Heart left ventricle (tissue), 16 donors: Measurements from ENCODE around the gene SHROOM1. TPM values are rescaled to one million over a fixed set of nuclear protein-coding genes. Genes with fewer than 3 reads are reported as not detected.
"Not testable (repeated sequence)": the region's sequence is repeated elsewhere in the genome, so short reads cannot be mapped to it uniquely, and the experiment has no call there.

Experiments
- ATAC-seq, 4 donors: fragments of 200-7000 bp; cut with Tn5 transposase; one replicate each; pipeline ENCODE4 v1.9.1; 2020 to 2022; ENCODE audit warnings: moderate library complexity in 4 of 4, mild to moderate bottlenecking in 3 of 4, moderate number of reproducible peaks in 1 of 4
- DNase-seq, 5 donors: peaks; one replicate each; pipeline ENCODE4 v3.0.0-alpha.2; 2020
- H3K27ac ChIP-seq, 12 donors: fragments of 200-600 bp; sonication (generic) in 4 of 12; one replicate each; pipeline versions ENCODE4 v1.5.0 to v1.8.0; 2016 to 2022; ENCODE audit warnings: mild to moderate bottlenecking in 2 of 12
- H3K27me3 ChIP-seq, 9 donors: fragments of 200-600 bp; sonication (generic) in 2 of 9; one replicate each; pipeline versions ENCODE4 v1.5.1 to v1.8.0; 2016 to 2022; ENCODE audit warnings: mild to moderate bottlenecking in 3 of 9
- H3K36me3 ChIP-seq, 9 donors: fragments of 200-600 bp; sonication (generic) in 2 of 9; one replicate each; pipeline versions ENCODE4 v1.5.0 to v1.8.0; 2018 to 2022; ENCODE audit warnings: mild to moderate bottlenecking in 2 of 9
- H3K4me1 ChIP-seq, 12 donors: fragments of 200-600 bp; sonication (generic) in 4 of 12; one replicate each; pipeline versions ENCODE4 v1.5.0 to v1.8.0; 2016 to 2022; ENCODE audit warnings: mild to moderate bottlenecking in 3 of 12
- H3K4me3 ChIP-seq, 12 donors: fragments of 200-600 bp; sonication (generic) in 4 of 12; one replicate each; pipeline versions ENCODE4 v1.5.0 to v1.8.0; 2017 to 2022; ENCODE audit warnings: mild to moderate bottlenecking in 9 of 12, moderate library complexity in 4 of 12
- H3K9me3 ChIP-seq, 12 donors: fragments of 200-600 bp; sonication (generic) in 4 of 12; one replicate each; pipeline versions ENCODE4 v1.5.0 to v1.8.0; 2016 to 2022; ENCODE audit warnings: mild to moderate bottlenecking in 1 of 12
- CTCF ChIP-seq, 12 donors: fragments of 200-600 bp; sonication (generic) in 4 of 12; IDR thresholded peaks; one replicate each; pipeline versions ENCODE4 v1.5.0 to v1.8.0; 2018 to 2022; ENCODE audit warnings: antibody characterized with exemption in 12 of 12, mild to moderate bottlenecking in 5 of 12
- POLR2A ChIP-seq, 2 donors: fragments of 450-650 bp; IDR thresholded peaks; one replicate each; pipeline ENCODE4 v1.6.1; 2017; ENCODE audit warnings: antibody characterized with exemption in 2 of 2, mild to moderate bottlenecking in 2 of 2, moderate library complexity in 2 of 2
- WGBS, 4 donors: extraction: QIAGEN DNeasy Blood & Tissue Kit in 2 of 4; methylation state at CpG; one replicate each; pipeline versions ENCODE4 v1.1.5 to v1.1.7; 2013 to 2018; 5-methylcytosine and 5-hydroxymethylcytosine counted together
- intact Hi-C, 10 donors: fragments of 100-400 bp; cut with DNase I; formaldehyde crosslinking; loops; one replicate each; pipeline versions ENCODE4 v1.11.1 to v1.14.2; 2022
- polyA plus RNA-seq, 2 donors: library from polyadenylated mRNA; stranded (reverse); fragments of 200-250 nt; gene quantifications; one replicate each; pipeline ENCODE4 v1.2.3, GENCODE V29; 2013
- total RNA-seq, 9 donors: library from RNA; depleted of rRNA in 2 of 9; stranded (reverse); fragments of >200 nt in 2 of 9; fragmentation: NEBNext Ultra II Directional in 3 of 9; extraction: Animal tissue kit (Norgen Biotek cat#: 25700) in 3 of 9; gene quantifications; one replicate each; pipeline versions ENCODE4 v1.1.0 to v1.2.4, GENCODE V29; 2016 to 2023
- donor health status: ischemic (EF 13 %, LVEDD 7.1; RV severe dilation, severe dysfunction).
- donor health status: healthy with polysubstance abuse.
- donor health status: DM: no; HTN: yes; CAD: no.
- donor health status: DM: no; HTN: no; CAD: no.
- donor health status: ischemic (EF 25% LVEDD 6.9; RV normal size, moderate dysfunction).
- donor health status: ischemic (EF 25% LVEDD 5.7; RV mildly dilated, moderate dysfunction).
- donor health status: healthy.
- donor health status: DM: yes; HTN: yes; CAD: no.
- donor health status: ischemic (EF 35%, LVEDD 5.7; RV mildly dilated, moderate dysfunction).
- donor health status: nonischemic (EF 11% LVEDD 7.7; RV severe dilation, severe dysfunction).
- donor health status: DM: yes; HTN: yes; CAD: no.
- donor health status: PGD.
- donor health status: ischemic (EF 29% LVEDD 5.4; RV normal size, mild dysfunction).
- donor health status: nonischemic (EF 23%, LVEDD 6.1; RV moderate dilation, normal function).

Gene SHROOM1
- total and polyA plus RNA-seq, 11 donors, result 2.0 to 6.8 (median 4.7) TPM

DNA sequence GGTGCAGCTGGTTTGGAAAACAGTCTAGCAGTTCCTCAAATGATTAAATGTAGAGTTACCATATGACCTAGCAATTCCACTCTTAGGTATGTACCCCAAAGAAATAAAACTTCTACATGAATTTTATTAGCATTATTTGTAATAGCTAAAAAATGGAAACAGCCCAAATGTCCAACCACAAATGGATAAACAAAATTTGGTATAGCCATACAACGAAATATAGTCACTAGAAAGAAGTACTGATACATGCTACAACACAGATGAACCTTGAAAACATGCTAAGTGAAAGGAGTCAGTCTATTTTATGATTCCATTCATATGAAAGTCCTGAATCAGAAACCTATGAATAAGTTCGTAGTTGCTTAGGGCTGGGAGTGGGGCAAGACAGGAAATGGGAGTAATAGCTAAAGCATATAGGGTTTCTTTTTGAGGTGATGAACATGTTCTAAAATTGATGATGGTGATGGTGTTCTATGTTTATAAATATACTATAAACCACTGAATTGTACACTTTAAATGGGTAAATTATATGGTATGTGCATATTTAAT lies 29.5 kb upstream of the SHROOM1 start:
- intact Hi-C loops, result loop anchor here in 3 of 10 donors (2.0 to 10.0 kb wide), 3 partner anchors 25 to 195 kb away; partner anchors contain the start of gene HSPA4 (in 1 of the 3)

GRCh38 chr5:132856011-132856410 lies 25.6 kb upstream of the SHROOM1 start:
- Histone ChIP-seq H3K4me3 (no peak overlapping the region), H3K4me1 (peaks cover 0 to 13% (median 0%) of the 10 kb centered on the region in 12 donors), H3K9me3 (no peaks in the 10 kb centered on the region), H3K27ac (no peak overlapping the region), H3K27me3 (no peaks in the 10 kb centered on the region), H3K36me3 (no peaks in the 10 kb centered on the region)
- ATAC-seq, result no peak
- WGBS, 4 donors, result 82 to 90% (median 86%) methylated on average over 3 of the region's 3 CpGs
- DNase-seq, result no peak
- intact Hi-C loops, result no loop called here
- TF ChIP-seq POLR2A (IDR thresholded peaks at IDR 0.05) (no peak), CTCF (IDR thresholded peaks at IDR 0.05) (no peak)

More for the DNA sequence above, 29.5 kb upstream of the SHROOM1 start:
- H3K9me3 ChIP-seq, result no peaks in the 10 kb centered on the region
- no peak for ATAC-seq
- no peak overlapping the region for H3K27ac ChIP-seq
- no peak for DNase-seq
- 69 to 85% (median 78%) methylated on average over 2 of the region's 2 CpGs for WGBS, 4 donors
- no peak for TF ChIP-seq POLR2A (IDR thresholded peaks at IDR 0.05)
- no peak for TF ChIP-seq CTCF (IDR thresholded peaks at IDR 0.05)
- H3K27me3 ChIP-seq, result no peaks in the 10 kb centered on the region
- H3K4me1 ChIP-seq, result no peaks in the 10 kb centered on the region
- H3K36me3 ChIP-seq, result no peaks in the 10 kb centered on the region
- H3K4me3 ChIP-seq, result no peak overlapping the region

DNA sequence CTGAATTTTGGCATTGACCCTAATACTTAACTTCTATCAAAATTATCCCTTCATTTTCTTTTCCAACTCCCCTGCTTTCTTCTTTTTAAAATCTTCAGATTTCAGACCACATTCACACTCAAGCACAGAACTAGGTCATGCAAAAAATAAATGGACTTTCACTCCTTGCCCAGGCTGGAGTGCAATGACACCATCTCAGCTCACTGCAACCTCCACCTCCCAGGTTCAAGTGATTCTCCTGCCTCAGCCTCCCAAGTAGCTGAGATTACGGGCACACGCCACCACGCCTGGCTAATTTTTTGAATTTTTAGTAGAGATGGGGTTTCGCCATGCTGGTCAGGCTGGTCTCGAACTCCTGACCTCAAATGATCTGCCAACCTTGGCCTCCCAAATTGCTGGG lies 24.5 kb upstream of the SHROOM1 start:
- H3K36me3 ChIP-seq, ATAC-seq, H3K27ac ChIP-seq, H3K4me3 ChIP-seq, H3K27me3 ChIP-seq, intact Hi-C loops, H3K9me3 ChIP-seq, DNase-seq: not testable (repeated sequence)
- WGBS, 4 donors, result 94 to 98% (median 96%) methylated on average over 5 of the region's 5 CpGs
- peaks cover 0 to 13% (median 0%) of the 10 kb centered on the region in 12 donors for H3K4me1 ChIP-seq

DNA sequence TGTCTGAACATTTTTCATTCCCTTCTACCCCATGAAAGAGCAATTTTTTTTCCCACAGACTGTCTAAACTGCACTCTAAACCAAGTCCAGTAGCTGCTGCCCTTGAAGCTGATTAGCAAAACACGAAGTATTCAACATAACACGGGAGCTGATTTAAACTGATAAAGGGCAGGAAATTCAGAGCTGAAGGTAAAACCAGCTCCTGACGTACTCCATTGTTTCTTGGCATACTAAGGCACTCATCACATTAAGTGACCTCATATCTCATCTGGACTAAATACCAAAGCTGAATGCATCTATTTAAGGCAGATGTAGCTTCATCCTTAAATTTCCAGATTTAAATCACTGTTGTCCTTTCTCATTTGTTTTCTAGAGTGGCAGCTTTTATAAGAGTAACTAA lies 23.9 kb upstream of the SHROOM1 start:
- ATAC-seq (peak in 2 of 4 donors; percentile 31 to 55), DNase-seq (no peak)
- 3 to 12% (median 11%) methylated on average over 3 of the region's 3 CpGs for WGBS, 4 donors
- no peaks in the 10 kb centered on the region for H3K9me3 ChIP-seq
- no peaks in the 10 kb centered on the region for H3K36me3 ChIP-seq
- H3K27me3 ChIP-seq, result no peaks in the 10 kb centered on the region
- no peak overlapping the region for H3K27ac ChIP-seq
- intact Hi-C loops, result no loop called here
- H3K4me1 ChIP-seq, result peaks cover 0 to 13% (median 0%) of the 10 kb centered on the region in 12 donors
- no peak overlapping the region for H3K4me3 ChIP-seq
- TF ChIP-seq CTCF (IDR thresholded peaks at IDR 0.05), result no peak
- TF ChIP-seq POLR2A (IDR thresholded peaks at IDR 0.05), result no peak

GRCh38 chr5:132853790-132854189 lies 23.3 kb upstream of the SHROOM1 start:
- Histone ChIP-seq H3K4me1 (peaks cover 0 to 13% (median 0%) of the 10 kb centered on the region in 12 donors), H3K36me3 (no peaks in the 10 kb centered on the region), H3K4me3 (no peak overlapping the region), H3K27ac (no peak overlapping the region), H3K27me3 (no peaks in the 10 kb centered on the region), H3K9me3 (no peaks in the 10 kb centered on the region)
- WGBS, 4 donors, result 23 to 46% (median 35%) methylated on average over 1 of the region's 1 CpG
- TF ChIP-seq CTCF (IDR thresholded peaks at IDR 0.05), result no peak
- TF ChIP-seq POLR2A (IDR thresholded peaks at IDR 0.05), result no peak
- intact Hi-C loops, result no loop called here
- no peak for DNase-seq
- ATAC-seq, result no peak
